A549 (cell line): ENCODE measurements around the gene POLR3G. TPM values are rescaled to one million over a fixed set of nuclear protein-coding genes. Genes with fewer than 3 reads are reported as not detected.

Experiments used
- ATAC-seq, 2 experiments: fragments of 200-7000 bp in 1 of 2; fragments of >200 bp in 1 of 2; cut with Nextera tagmentation in 1 of 2; cut with Tn5 transposase in 1 of 2; 3 replicates each; pipeline versions ENCODE4 v1.8.0 to v1.9.1; 2018 to 2020; ENCODE audit warnings: mild to moderate bottlenecking in 1 of 2, moderate library complexity in 1 of 2
- CTCF ChIA-PET: fragments of 300-600 bp; sonication (Branson Sonifier 250); formaldehyde crosslinking; extraction: SDS; loops from one replicate; lab custom pipeline; 2021; ENCODE audit warnings: antibody characterized with exemption, inconsistent platforms; lab: Yijun Ruan, JAX
- POLR2A ChIA-PET: fragments of 350-600 bp; formaldehyde crosslinking; extraction: SDS; loops from one replicate; lab custom pipeline; 2021; ENCODE audit warnings: antibody characterized with exemption, inconsistent platforms; lab: Yijun Ruan, JAX
- DNase-seq, 2 experiments: peaks; one replicate each; pipeline versions ENCODE4 v3.0.0 to v3.0.0-alpha.2; 2011 to 2016; ENCODE audit warnings: low read depth in 1 of 2, low spot score in 1 of 2
- FAIRE-seq: peaks from 2 replicates; lab custom pipeline; 2011; peaks lifted over from hg19 to GRCh38; lab: Jason Lieb, UNC
- H3K27ac ChIP-seq, 2 experiments: fragments of >200 bp; sonication (Bioruptor Twin); formaldehyde crosslinking; 3 replicates each; pipeline ENCODE4 v1.5.1; 2016 to 2017
- H3K4me1 ChIP-seq: fragments of >200 bp; sonication (Bioruptor Twin); formaldehyde crosslinking; 3 replicates; pipeline ENCODE4 v1.6.1; 2016
- H3K4me2 ChIP-seq: fragments of >200 bp; sonication (Bioruptor Twin); formaldehyde crosslinking; 3 replicates; pipeline ENCODE4 v1.6.1; 2016
- H3K4me3 ChIP-seq: fragments of >200 bp; sonication (Bioruptor Twin); formaldehyde crosslinking; 3 replicates; pipeline ENCODE4 v1.5.1; 2016
- H3K9me3 ChIP-seq: fragments of >200 bp; sonication (Bioruptor Twin); formaldehyde crosslinking; 3 replicates; pipeline ENCODE4 v1.6.1; 2016
- BHLHE40 ChIP-seq: IDR thresholded peaks from 2 replicates; pipeline ENCODE4 v1.6.1; 2012; ENCODE audit warnings: low read depth, low read length, inconsistent platforms
- CBX8 ChIP-seq: fragments of 200-600 bp; sonication (generic); IDR thresholded peaks from 2 replicates; pipeline ENCODE4 v1.6.1; 2016
- CHD4 ChIP-seq: fragments of 200-600 bp; sonication (generic); IDR thresholded peaks from 2 replicates; pipeline ENCODE4 v1.6.1; 2016; ENCODE audit warnings: antibody characterized with exemption, mild to moderate bottlenecking, borderline replicate concordance
- E2F6 ChIP-seq: IDR thresholded peaks from 2 replicates; pipeline ENCODE4 v1.6.1; 2012; ENCODE audit warnings: low read depth, borderline replicate concordance
- ELK1 ChIP-seq: fragments of 150-350 bp; IDR thresholded peaks from 2 replicates; pipeline ENCODE4 v1.6.1; 2014; ENCODE audit warnings: low read depth, mild to moderate bottlenecking, low read length
- EP300 ChIP-seq, 2 experiments: fragments of >200 bp; sonication (Bioruptor Twin); formaldehyde crosslinking; IDR thresholded peaks; 2 replicates in 1 of 2; 3 replicates in 1 of 2; pipeline ENCODE4 v1.6.1; 2016 to 2017
- HDAC2 ChIP-seq: fragments of 200-600 bp; sonication (generic); IDR thresholded peaks from 2 replicates; pipeline ENCODE4 v1.6.1; 2016
- KDM5A ChIP-seq: fragments of 200-600 bp; sonication (generic); IDR thresholded peaks from 2 replicates; pipeline ENCODE4 v1.6.1; 2016; ENCODE audit warnings: antibody characterized with exemption, mild to moderate bottlenecking
- MAFK ChIP-seq: fragments of 450-650 bp; IDR thresholded peaks from 2 replicates; pipeline ENCODE4 v1.6.1; 2014; ENCODE audit not compliant: partially characterized antibody
- MYC ChIP-seq: IDR thresholded peaks from 2 replicates; pipeline ENCODE4 v1.6.1; 2012; ENCODE audit warnings: mild to moderate bottlenecking, inconsistent platforms, low read length, improper control_type of control experiment, borderline replicate concordance
- NPAS2 ChIP-seq: fragments of 250-450 bp; sonication (Bioruptor Pico); IDR thresholded peaks from 2 replicates; pipeline ENCODE4 v1.8.0; 2022; ENCODE audit warnings: mild to moderate bottlenecking, moderate library complexity, borderline replicate concordance
- RCOR1 ChIP-seq: fragments of 150-350 bp; IDR thresholded peaks from 2 replicates; pipeline ENCODE4 v1.6.1; 2014; ENCODE audit warnings: antibody characterized with exemption, low read length, low read depth
- SREBF2 ChIP-seq: fragments of 450-650 bp; IDR thresholded peaks from 2 replicates; pipeline ENCODE4 v1.6.1; 2014; ENCODE audit warnings: mild to moderate bottlenecking, moderate library complexity
- USF2 ChIP-seq: fragments of 450-650 bp; IDR thresholded peaks from 2 replicates; pipeline ENCODE4 v1.6.1; 2014; ENCODE audit warnings: antibody characterized with exemption
- WGBS: methylation state at CpG from one replicate; pipeline ENCODE4 v1.1.6; 2017; ENCODE audit errors: missing lambda C conversion rate; 5-methylcytosine and 5-hydroxymethylcytosine counted together
- polyA plus RNA-seq, 4 experiments: library from polyadenylated mRNA; depleted of rRNA in 3 of 4; stranded (reverse); fragments of >200 nt; fragmentation: RNase III in 1 of 4; extraction: RNeasy Plus Mini Kit Qiagen cat#74134 plus additional on column Dnase treatment in 1 of 4; gene quantifications; 2 replicates in 3 of 4; 3 replicates in 1 of 4; pipeline ENCODE4 v1.2.3, GENCODE V29; 2011 to 2017
- TF ChIP-seq, protein P1 (sequence below): fragments of >200 bp; sonication (Bioruptor Twin); formaldehyde crosslinking; IDR thresholded peaks from 3 replicates; pipeline ENCODE4 v1.5.1; 2016
- TF ChIP-seq, protein P2 (sequence below): fragments of 200-600 bp; sonication (generic); IDR thresholded peaks from 2 replicates; pipeline ENCODE4 v1.6.1; 2016; ENCODE audit warnings: antibody characterized with exemption, mild to moderate bottlenecking, moderate library complexity

Gene POLR3G
- polyA plus RNA-seq, 2 of the 4 experiments (the other 2 are of a cell fraction): 11.7 to 22.6 TPM

DNA sequence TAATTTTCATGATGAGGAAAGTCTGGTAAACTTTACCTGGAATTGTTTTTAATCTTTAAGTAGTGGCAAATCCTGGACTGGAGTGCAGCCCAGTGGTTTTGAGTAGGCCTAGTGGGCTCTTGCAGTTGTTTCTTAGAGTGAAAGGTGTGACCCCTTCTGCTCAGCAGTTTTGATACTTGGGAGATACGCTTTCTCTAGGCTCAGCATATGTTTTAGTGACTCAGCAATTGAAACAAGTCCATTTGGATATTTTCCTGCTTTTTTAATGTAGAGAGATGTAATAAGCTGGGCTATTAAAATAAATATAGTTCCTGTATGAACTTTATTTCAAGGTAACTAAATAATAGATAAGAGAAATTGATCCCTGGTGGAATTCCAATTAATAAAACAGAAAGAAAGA lies 6.0 kb downstream of the POLR3G start:
- DNase-seq (no peak), FAIRE-seq (no peak)
- POLR2A ChIA-PET: no interaction called here
- Histone ChIP-seq H3K4me2 (no peak overlapping the region), H3K4me3 (no peak overlapping the region), H3K9me3 (no peaks in the 10 kb centered on the region), H3K4me1 (no peaks in the 10 kb centered on the region; the same call in 2 of the 3 replicates), H3K27ac (no peak overlapping the region)
- CTCF ChIA-PET: no interaction called here
- TF ChIP-seq HDAC2: no peak
- peak; percentile 7 for TF ChIP-seq MAFK
- TF ChIP-seq, all 56 proteins: peak for 1
- WGBS: 95% methylated on average over 1 of the region's 1 CpG
- ATAC-seq: no peak

DNA sequence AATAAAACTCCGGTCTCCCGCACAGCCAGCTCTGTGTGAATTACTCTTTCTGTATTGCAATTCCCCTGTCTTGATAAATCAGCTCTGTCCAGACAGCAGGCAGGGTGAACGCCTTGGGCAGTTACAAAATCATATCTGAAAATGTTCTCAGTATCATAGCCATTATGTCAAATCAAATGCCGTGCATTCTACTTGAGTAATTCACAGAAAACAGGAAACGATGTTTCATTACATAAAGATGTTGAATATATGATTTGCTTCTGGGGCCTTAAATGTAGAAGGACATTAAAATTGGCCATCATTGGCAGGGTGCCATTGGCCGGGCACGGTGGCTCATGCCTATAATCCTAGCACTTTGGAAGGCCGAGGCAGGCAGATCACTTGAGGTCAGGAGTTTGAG lies 8.5 kb downstream of the POLR3G start:
- Histone ChIP-seq H3K27ac (no peak overlapping the region), H3K4me2 (no peak overlapping the region), H3K4me3 (no peak overlapping the region), H3K9me3 (no peaks in the 10 kb centered on the region), H3K4me1 (no peaks in the 10 kb centered on the region)
- no peak for DNase-seq
- CTCF ChIA-PET: interaction anchor here (1.4 to 1.5 kb wide), 2 partner anchors 10 to 47 kb away, joined by 3 to 4 read pairs; partner anchors contain the start of gene LYSMD3
- WGBS: 92% methylated on average over 8 of the region's 8 CpGs
- TF ChIP-seq CHD4: no peak
- TF ChIP-seq, protein P1, sequence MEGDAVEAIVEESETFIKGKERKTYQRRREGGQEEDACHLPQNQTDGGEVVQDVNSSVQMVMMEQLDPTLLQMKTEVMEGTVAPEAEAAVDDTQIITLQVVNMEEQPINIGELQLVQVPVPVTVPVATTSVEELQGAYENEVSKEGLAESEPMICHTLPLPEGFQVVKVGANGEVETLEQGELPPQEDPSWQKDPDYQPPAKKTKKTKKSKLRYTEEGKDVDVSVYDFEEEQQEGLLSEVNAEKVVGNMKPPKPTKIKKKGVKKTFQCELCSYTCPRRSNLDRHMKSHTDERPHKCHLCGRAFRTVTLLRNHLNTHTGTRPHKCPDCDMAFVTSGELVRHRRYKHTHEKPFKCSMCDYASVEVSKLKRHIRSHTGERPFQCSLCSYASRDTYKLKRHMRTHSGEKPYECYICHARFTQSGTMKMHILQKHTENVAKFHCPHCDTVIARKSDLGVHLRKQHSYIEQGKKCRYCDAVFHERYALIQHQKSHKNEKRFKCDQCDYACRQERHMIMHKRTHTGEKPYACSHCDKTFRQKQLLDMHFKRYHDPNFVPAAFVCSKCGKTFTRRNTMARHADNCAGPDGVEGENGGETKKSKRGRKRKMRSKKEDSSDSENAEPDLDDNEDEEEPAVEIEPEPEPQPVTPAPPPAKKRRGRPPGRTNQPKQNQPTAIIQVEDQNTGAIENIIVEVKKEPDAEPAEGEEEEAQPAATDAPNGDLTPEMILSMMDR: no peak
- TF ChIP-seq RCOR1: no peak
- TF ChIP-seq SREBF2: no peak
- TF ChIP-seq, protein P2, sequence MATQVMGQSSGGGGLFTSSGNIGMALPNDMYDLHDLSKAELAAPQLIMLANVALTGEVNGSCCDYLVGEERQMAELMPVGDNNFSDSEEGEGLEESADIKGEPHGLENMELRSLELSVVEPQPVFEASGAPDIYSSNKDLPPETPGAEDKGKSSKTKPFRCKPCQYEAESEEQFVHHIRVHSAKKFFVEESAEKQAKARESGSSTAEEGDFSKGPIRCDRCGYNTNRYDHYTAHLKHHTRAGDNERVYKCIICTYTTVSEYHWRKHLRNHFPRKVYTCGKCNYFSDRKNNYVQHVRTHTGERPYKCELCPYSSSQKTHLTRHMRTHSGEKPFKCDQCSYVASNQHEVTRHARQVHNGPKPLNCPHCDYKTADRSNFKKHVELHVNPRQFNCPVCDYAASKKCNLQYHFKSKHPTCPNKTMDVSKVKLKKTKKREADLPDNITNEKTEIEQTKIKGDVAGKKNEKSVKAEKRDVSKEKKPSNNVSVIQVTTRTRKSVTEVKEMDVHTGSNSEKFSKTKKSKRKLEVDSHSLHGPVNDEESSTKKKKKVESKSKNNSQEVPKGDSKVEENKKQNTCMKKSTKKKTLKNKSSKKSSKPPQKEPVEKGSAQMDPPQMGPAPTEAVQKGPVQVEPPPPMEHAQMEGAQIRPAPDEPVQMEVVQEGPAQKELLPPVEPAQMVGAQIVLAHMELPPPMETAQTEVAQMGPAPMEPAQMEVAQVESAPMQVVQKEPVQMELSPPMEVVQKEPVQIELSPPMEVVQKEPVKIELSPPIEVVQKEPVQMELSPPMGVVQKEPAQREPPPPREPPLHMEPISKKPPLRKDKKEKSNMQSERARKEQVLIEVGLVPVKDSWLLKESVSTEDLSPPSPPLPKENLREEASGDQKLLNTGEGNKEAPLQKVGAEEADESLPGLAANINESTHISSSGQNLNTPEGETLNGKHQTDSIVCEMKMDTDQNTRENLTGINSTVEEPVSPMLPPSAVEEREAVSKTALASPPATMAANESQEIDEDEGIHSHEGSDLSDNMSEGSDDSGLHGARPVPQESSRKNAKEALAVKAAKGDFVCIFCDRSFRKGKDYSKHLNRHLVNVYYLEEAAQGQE: no peak
- no peak for TF ChIP-seq NPAS2 (CRISPR knock-in tag)
- no peak for TF ChIP-seq USF2
- no peak for TF ChIP-seq EP300 (IDR thresholded peaks at IDR 0.05)
- TF ChIP-seq ELK1: no peak
- no peak for ATAC-seq
- POLR2A ChIA-PET: no interaction called here
- no peak for FAIRE-seq

- ChIA-PET CTCF (no interaction called here), POLR2A (no interaction called here)
- Histone ChIP-seq H3K4me2 (no peak overlapping the region), H3K4me3 (no peak overlapping the region), H3K4me1 (no peaks in the 10 kb centered on the region), H3K27ac (no peak overlapping the region), H3K9me3 (no peaks in the 10 kb centered on the region)
- DNase-seq (no peak), FAIRE-seq (no peak), ATAC-seq (no peak)
- WGBS: 74% methylated on average over 3 of the region's 3 CpGs
- TF ChIP-seq HDAC2: no peak
- no peak for TF ChIP-seq KDM5A
- TF ChIP-seq BHLHE40: no peak
- no peak for TF ChIP-seq MYC
- TF ChIP-seq CBX8: no peak
- no peak for TF ChIP-seq E2F6
- TF ChIP-seq, all 56 proteins: peak for 0
Measured at GRCh38 chr5:90484540-90484939, 9.9 kb downstream of the POLR3G start.
